Measurements from ENCODE around the gene CPTP.

The CPTP gene

GRCh38 chr1:1324524-1325287 is at the start of gene CPTP, which contains the start of gene INTS11:
CPTP (plus strand) TSS chr1:1324802; CDS start chr1:1326911, 2,109 bp downstream.
INTS11 (minus strand) TSS chr1:1324660; CDS start chr1:1324608, 52 bp downstream.
- DNase-seq (ENCODE audit: low read depth in 1 of 2, low spot score in 1 of 2): peak; percentile 93 to 95

- no peak for DNase-seq (ENCODE audit: low read depth in 1 of 2, low spot score in 1 of 2)
These were observed 49.6 kb upstream of the CPTP start for GRCh38 chr1:1274931-1275431.

GRCh38 chr1:1275836-1276235 is 48.8 kb upstream of the CPTP start:
- no peak for DNase-seq (ENCODE audit: low read depth in 1 of 2, low spot score in 1 of 2)

- DNase-seq (ENCODE audit: low read depth in 1 of 2, low spot score in 1 of 2): no peak
These were observed 46.0 kb upstream of the CPTP start for GRCh38 chr1:1278620-1279019.

GRCh38 chr1:1279028-1279427 is 45.6 kb upstream of the CPTP start:
- DNase-seq (ENCODE audit: low read depth in 1 of 2, low spot score in 1 of 2): no peak

GRCh38 chr1:1280782-1281481 is 43.7 kb upstream of the CPTP start:
- DNase-seq (ENCODE audit: low read depth in 1 of 2, low spot score in 1 of 2): no peak

- DNase-seq (ENCODE audit: low read depth in 1 of 2, low spot score in 1 of 2): no peak
These were observed 42.9 kb upstream of the CPTP start for GRCh38 chr1:1281533-1282321.

GRCh38 chr1:1282998-1283397 is 41.6 kb upstream of the CPTP start:
- no peak for DNase-seq (ENCODE audit: low read depth in 1 of 2, low spot score in 1 of 2)

GRCh38 chr1:1283821-1284220 is 40.8 kb upstream of the CPTP start:
- no peak for DNase-seq (ENCODE audit: low read depth in 1 of 2, low spot score in 1 of 2)

- DNase-seq (ENCODE audit: low read depth in 1 of 2, low spot score in 1 of 2): no peak
These were observed 40.1 kb upstream of the CPTP start for GRCh38 chr1:1284221-1285101.

GRCh38 chr1:1285102-1285571 is 39.5 kb upstream of the CPTP start:
- no peak for DNase-seq (ENCODE audit: low read depth in 1 of 2, low spot score in 1 of 2)

GRCh38 chr1:1285611-1286311 is 38.8 kb upstream of the CPTP start:
- no peak for DNase-seq (ENCODE audit: low read depth in 1 of 2, low spot score in 1 of 2)

- no peak for DNase-seq (ENCODE audit: low read depth in 1 of 2, low spot score in 1 of 2)
These were observed 38.0 kb upstream of the CPTP start for GRCh38 chr1:1286313-1287261.

GRCh38 chr1:1287288-1288110 is 37.1 kb upstream of the CPTP start:
- no peak for DNase-seq (ENCODE audit: low read depth in 1 of 2, low spot score in 1 of 2)

- DNase-seq (ENCODE audit: low read depth in 1 of 2, low spot score in 1 of 2): peak in 1 of 2 donors; percentile 34
These were observed 34.3 kb upstream of the CPTP start for GRCh38 chr1:1290238-1290731.

GRCh38 chr1:1291023-1291528 is 33.5 kb upstream of the CPTP start:
- DNase-seq (ENCODE audit: low read depth in 1 of 2, low spot score in 1 of 2): no peak

All from activated T-helper 1 cell treated with anti-CD3 and anti-CD28 coated beads, Interleukin-2, amount 50 U/mL, for 16 hours (primary cell).